Keratinocyte (primary cell): Measurements from ENCODE around the gene MRPS18B. TPM values are rescaled to one million over a fixed set of nuclear protein-coding genes. Genes with fewer than 3 reads are reported as not detected.

Source experiments
- DNase-seq: peaks from one replicate; pipeline ENCODE4 v3.0.0-alpha.2; 2011; ENCODE audit warnings: low read depth, missing footprints, low spot score
- FAIRE-seq: peaks from 2 replicates; lab custom pipeline; 2011; peaks lifted over from hg19 to GRCh38; lab: Jason Lieb, UNC
- H2AFZ ChIP-seq: 2 replicates; pipeline ENCODE4 v1.6.0; 2012; ENCODE audit warnings: low read length, control low read depth, inconsistent platforms; ENCODE audit not compliant: control insufficient read depth
- H3K27ac ChIP-seq: 2 replicates; pipeline ENCODE4 v1.5.1; 2011; ENCODE audit warnings: low read length; ENCODE audit not compliant: control insufficient read depth, insufficient read depth
- H3K27me3 ChIP-seq: 3 replicates; pipeline ENCODE4 v1.6.0; 2011; ENCODE audit warnings: low read length; ENCODE audit not compliant: control insufficient read depth, insufficient read depth; ENCODE audit errors: extremely low read depth
- H3K36me3 ChIP-seq, 2 experiments: 2 replicates in 1 of 2; 3 replicates in 1 of 2; pipeline ENCODE4 v1.5.1; 2011; ENCODE audit warnings: low read length in 2 of 2, mild to moderate bottlenecking in 1 of 2; ENCODE audit not compliant: control insufficient read depth in 2 of 2, insufficient read depth in 2 of 2; ENCODE audit errors: extremely low read depth in 1 of 2
- H3K4me1 ChIP-seq: 3 replicates; pipeline ENCODE4 v1.5.1; 2011; ENCODE audit warnings: low read length; ENCODE audit not compliant: control insufficient read depth, insufficient read depth; ENCODE audit errors: extremely low read depth
- H3K4me2 ChIP-seq: 3 replicates; pipeline ENCODE4 v1.6.0; 2011; ENCODE audit warnings: low read depth, low read length; ENCODE audit not compliant: control insufficient read depth, insufficient read depth; ENCODE audit errors: extremely low read depth
- H3K4me3 ChIP-seq, 3 experiments: fragments of 200-600 bp in 1 of 3; sonication (generic) in 1 of 3; 2 replicates in 2 of 3; 3 replicates in 1 of 3; pipeline ENCODE4 v1.5.1; 2011 to 2016; ENCODE audit warnings: low read length in 3 of 3, mild to moderate bottlenecking in 3 of 3, control low read depth in 2 of 3, inconsistent platforms in 1 of 3, low read depth in 1 of 3, mixed read lengths in 1 of 3, mixed run types in 1 of 3, moderate library complexity in 1 of 3; ENCODE audit not compliant: control insufficient read depth in 2 of 3, insufficient read depth in 2 of 3; ENCODE audit errors: extremely low read depth in 1 of 3
- H3K79me2 ChIP-seq: 2 replicates; pipeline ENCODE4 v1.6.0; 2012; ENCODE audit warnings: low read length; ENCODE audit not compliant: control insufficient read depth, insufficient read depth
- H3K9ac ChIP-seq: 3 replicates; pipeline ENCODE4 v1.6.0; 2011; ENCODE audit warnings: low read length; ENCODE audit not compliant: control insufficient read depth, insufficient read depth; ENCODE audit errors: extremely low read depth
- H3K9me1 ChIP-seq: 3 replicates; pipeline ENCODE4 v1.6.0; 2011; ENCODE audit warnings: low read length; ENCODE audit not compliant: control insufficient read depth, insufficient read depth; ENCODE audit errors: extremely low read depth
- H3K9me3 ChIP-seq: 2 replicates; pipeline ENCODE4 v1.5.1; 2012; ENCODE audit warnings: low read depth, low read length; ENCODE audit not compliant: control insufficient read depth
- H4K20me1 ChIP-seq: 3 replicates; pipeline ENCODE4 v1.6.0; 2011; ENCODE audit warnings: low read length; ENCODE audit not compliant: control insufficient read depth, insufficient read depth; ENCODE audit errors: extremely low read depth
- EZH2 ChIP-seq: IDR thresholded peaks from one replicate; pipeline ENCODE4 v1.6.1; 2012; ENCODE audit warnings: inconsistent platforms, mild to moderate bottlenecking, low read length, moderate library complexity
- dilution Hi-C: fragments of 300-500 bp; cut with MboI; formaldehyde crosslinking; loops from one replicate; pipeline ENCODE4 v1.7.0; 2020; ENCODE audit warnings: low sequenced_read_pairs; ENCODE audit not compliant: extremely low pct_ligation_motif_present
- polyA plus RNA-seq, 5 experiments: library from polyadenylated mRNA; depleted of rRNA in 3 of 5; stranded (reverse) in 3 of 5; stranded (forward) in 1 of 5; unstranded in 1 of 5; fragments of >200 nt; gene quantifications; 1 replicate in 1 of 5; 2 replicates in 3 of 5; 3 replicates in 1 of 5; pipeline versions ENCODE4 v1.2.1 to v1.2.3, GENCODE V29; 2011 to 2012; ENCODE audit warnings: missing spikeins in 2 of 5, low read depth in 1 of 5, low replicate concordance in 1 of 5
- TF ChIP-seq, protein P1 (sequence below), 3 experiments: IDR thresholded peaks in 1 of 3; conservative IDR thresholded peaks in 1 of 3; optimal IDR thresholded peaks in 1 of 3; 2 replicates in 2 of 3; 3 replicates in 1 of 3; pipeline versions ENCODE3 to v1.5.1; 2011; ENCODE audit warnings: low read length in 3 of 3, mild to moderate bottlenecking in 3 of 3, moderate library complexity in 2 of 3, control low read depth in 1 of 3, inconsistent platforms in 1 of 3; ENCODE audit not compliant: insufficient read depth in 2 of 3; ENCODE audit errors: extremely low read depth in 1 of 3

Gene MRPS18B
- polyA plus RNA-seq, 1 donor (not counting 4 experiments of a cell fraction or from before 2014, with no cell fraction given): 55.0 TPM

DNA sequence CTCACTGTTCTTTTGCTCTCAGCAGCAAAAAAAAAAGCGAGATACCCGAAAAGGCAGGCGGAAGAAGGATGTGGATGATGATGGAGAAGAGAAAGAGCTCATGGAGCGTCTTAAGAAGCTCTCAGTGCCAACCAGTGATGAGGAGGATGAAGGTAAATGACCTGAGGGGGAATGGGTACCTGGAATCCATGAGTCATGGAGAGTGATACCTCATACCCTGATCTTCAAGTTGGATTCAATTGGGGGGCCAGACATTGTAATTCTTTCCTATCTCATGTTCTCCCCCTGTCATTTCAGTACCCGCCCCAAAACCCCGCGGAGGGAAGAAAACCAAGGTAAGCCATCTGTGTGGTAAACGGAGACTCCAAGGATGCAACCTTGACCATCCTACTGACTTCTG lies 39.6 kb upstream of the MRPS18B start:
- Histone ChIP-seq H4K20me1 (peaks cover 14% of the 10 kb centered on the region), H3K9ac (no peak overlapping the region), H3K27me3 (no peaks in the 10 kb centered on the region), H3K9me3 (no peaks in the 10 kb centered on the region), H3K79me2 (peaks cover 45% of the 10 kb centered on the region), H3K4me3 (no peak overlapping the region), H3K36me3 (peaks cover 31 to 36% of the 10 kb centered on the region in 2 experiments), H3K9me1 (peaks cover 2% of the 10 kb centered on the region), H2AFZ (no peak overlapping the region), H3K4me1 (peaks cover 8% of the 10 kb centered on the region), H3K4me2 (no peak overlapping the region), H3K27ac (no peak overlapping the region)
- no peak for DNase-seq
- TF ChIP-seq, protein P1, sequence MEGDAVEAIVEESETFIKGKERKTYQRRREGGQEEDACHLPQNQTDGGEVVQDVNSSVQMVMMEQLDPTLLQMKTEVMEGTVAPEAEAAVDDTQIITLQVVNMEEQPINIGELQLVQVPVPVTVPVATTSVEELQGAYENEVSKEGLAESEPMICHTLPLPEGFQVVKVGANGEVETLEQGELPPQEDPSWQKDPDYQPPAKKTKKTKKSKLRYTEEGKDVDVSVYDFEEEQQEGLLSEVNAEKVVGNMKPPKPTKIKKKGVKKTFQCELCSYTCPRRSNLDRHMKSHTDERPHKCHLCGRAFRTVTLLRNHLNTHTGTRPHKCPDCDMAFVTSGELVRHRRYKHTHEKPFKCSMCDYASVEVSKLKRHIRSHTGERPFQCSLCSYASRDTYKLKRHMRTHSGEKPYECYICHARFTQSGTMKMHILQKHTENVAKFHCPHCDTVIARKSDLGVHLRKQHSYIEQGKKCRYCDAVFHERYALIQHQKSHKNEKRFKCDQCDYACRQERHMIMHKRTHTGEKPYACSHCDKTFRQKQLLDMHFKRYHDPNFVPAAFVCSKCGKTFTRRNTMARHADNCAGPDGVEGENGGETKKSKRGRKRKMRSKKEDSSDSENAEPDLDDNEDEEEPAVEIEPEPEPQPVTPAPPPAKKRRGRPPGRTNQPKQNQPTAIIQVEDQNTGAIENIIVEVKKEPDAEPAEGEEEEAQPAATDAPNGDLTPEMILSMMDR (optimal IDR thresholded peaks at IDR 0.05 in 1 of 3, IDR thresholded peaks at IDR 0.05 in 1 of 3, conservative IDR thresholded peaks at IDR 0.05 in 1 of 3; ENCODE audit: extremely low read depth in 1 of 3, insufficient read depth in 2 of 3, low read length in 3 of 3): no peak
- no peak for TF ChIP-seq EZH2
- dilution Hi-C loops: no loop called here
- no peak for FAIRE-seq

DNA sequence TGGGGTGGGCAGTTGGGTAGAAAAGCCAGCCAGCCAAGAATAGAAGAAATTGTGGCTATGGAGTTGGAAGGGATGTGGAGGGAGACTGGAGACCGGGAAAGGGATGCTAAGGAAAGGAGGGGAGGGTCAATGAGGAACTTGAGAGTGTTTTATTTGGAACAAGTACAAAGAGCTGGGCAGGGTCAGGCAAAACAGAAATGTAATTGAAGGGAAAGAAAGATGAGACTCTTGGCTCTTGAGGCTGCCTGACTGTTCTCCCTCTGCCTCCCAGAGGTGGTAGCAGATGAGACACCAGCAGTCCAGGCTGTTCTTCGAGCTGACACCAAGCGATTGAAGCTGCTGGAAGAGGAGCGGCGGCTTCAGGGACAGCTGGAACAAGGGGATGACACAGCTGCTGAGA lies 33.7 kb upstream of the MRPS18B start:
- DNase-seq: no peak
- dilution Hi-C loops: no loop called here

More for the DNA sequence above, 33.7 kb upstream of the MRPS18B start:
- H3K27ac ChIP-seq: no peak overlapping the region
- H3K4me1 ChIP-seq: no peaks in the 10 kb centered on the region
- no peak overlapping the region for H3K4me2 ChIP-seq
- H3K27me3 ChIP-seq: no peaks in the 10 kb centered on the region
- H3K9me1 ChIP-seq: peaks cover 2% of the 10 kb centered on the region
- H3K9ac ChIP-seq: no peak overlapping the region
- no peak overlapping the region for H3K4me3 ChIP-seq
- FAIRE-seq: no peak
- H4K20me1 ChIP-seq: no peaks in the 10 kb centered on the region
- no peak for TF ChIP-seq EZH2
- TF ChIP-seq, protein P1 (optimal IDR thresholded peaks at IDR 0.05 in 1 of 3, IDR thresholded peaks at IDR 0.05 in 1 of 3, conservative IDR thresholded peaks at IDR 0.05 in 1 of 3; ENCODE audit: extremely low read depth in 1 of 3, insufficient read depth in 2 of 3, low read length in 3 of 3): no peak
- H3K9me3 ChIP-seq: no peaks in the 10 kb centered on the region
- no peak overlapping the region for H2AFZ ChIP-seq
- H3K36me3 ChIP-seq: peaks cover 52 to 56% of the 10 kb centered on the region in 2 experiments
- peaks cover 2% of the 10 kb centered on the region for H3K79me2 ChIP-seq
